ENCODE results near the gene GOSR2.

The GOSR2 gene

GRCh38 chr17:46989637-46990431 lies 66.9 kb downstream of the GOSR2 start:
- Histone ChIP-seq H3K36me3 (ENCODE audit: insufficient read depth, low read length) (no peaks in the 10 kb centered on the region), H3K4me1 (ENCODE audit: insufficient read depth, low read length, poor library complexity, severe bottlenecking) (no peaks in the 10 kb centered on the region), H3F3A (ENCODE audit: low read depth) (no peaks in the 10 kb centered on the region), H3K4me3 (ENCODE audit: low read length, poor library complexity, severe bottlenecking) (no peak overlapping the region), H3K9me3 (ENCODE audit: insufficient read depth, low read depth, low read length) (no peaks in the 10 kb centered on the region), H3K9me2 (replicated peaks; ENCODE audit: low read depth, low read length) (no peaks in the 10 kb centered on the region), H3K9ac (ENCODE audit: low read depth, low read length, poor library complexity, severe bottlenecking) (no peak overlapping the region), H3K79me2 (ENCODE audit: insufficient read depth, low read length) (no peaks in the 10 kb centered on the region), H4K20me1 (ENCODE audit: insufficient read depth, low read length, poor library complexity, severe bottlenecking) (no peaks in the 10 kb centered on the region), H3K27me3 (ENCODE audit: insufficient read depth, low read length, poor library complexity, severe bottlenecking) (no peaks in the 10 kb centered on the region), H2AFZ (ENCODE audit: low read length) (no peak overlapping the region), H3K4me2 (ENCODE audit: low read depth, low read length, poor library complexity, severe bottlenecking) (no peak overlapping the region)
- no peak for TF ChIP-seq EZH2phosphoT487 (IDR thresholded peaks at IDR 0.05; ENCODE audit: borderline replicate concordance)
- TF ChIP-seq, protein P1, sequence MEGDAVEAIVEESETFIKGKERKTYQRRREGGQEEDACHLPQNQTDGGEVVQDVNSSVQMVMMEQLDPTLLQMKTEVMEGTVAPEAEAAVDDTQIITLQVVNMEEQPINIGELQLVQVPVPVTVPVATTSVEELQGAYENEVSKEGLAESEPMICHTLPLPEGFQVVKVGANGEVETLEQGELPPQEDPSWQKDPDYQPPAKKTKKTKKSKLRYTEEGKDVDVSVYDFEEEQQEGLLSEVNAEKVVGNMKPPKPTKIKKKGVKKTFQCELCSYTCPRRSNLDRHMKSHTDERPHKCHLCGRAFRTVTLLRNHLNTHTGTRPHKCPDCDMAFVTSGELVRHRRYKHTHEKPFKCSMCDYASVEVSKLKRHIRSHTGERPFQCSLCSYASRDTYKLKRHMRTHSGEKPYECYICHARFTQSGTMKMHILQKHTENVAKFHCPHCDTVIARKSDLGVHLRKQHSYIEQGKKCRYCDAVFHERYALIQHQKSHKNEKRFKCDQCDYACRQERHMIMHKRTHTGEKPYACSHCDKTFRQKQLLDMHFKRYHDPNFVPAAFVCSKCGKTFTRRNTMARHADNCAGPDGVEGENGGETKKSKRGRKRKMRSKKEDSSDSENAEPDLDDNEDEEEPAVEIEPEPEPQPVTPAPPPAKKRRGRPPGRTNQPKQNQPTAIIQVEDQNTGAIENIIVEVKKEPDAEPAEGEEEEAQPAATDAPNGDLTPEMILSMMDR (conservative IDR thresholded peaks at IDR 0.05; ENCODE audit: low read length) = no peak

DNA sequence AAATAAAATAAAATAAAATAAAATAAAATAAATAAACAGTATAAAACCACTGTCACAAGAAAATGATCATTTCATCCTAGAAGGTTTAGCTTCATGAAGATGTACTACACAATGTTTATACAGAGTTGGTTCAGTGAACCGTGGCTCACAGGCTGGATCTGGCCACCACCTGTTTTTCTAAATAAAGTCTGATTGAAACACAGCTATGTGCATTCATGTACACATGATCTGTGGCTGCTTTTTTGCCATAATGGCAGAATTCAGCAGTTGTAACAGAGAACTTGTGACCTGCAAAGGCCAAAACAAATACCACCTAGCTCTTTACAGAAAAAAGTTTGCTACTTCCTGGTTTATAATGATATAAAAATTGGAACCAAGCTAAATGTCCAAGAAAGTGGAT lies 68.7 kb downstream of the GOSR2 start:
- Histone ChIP-seq H3F3A (ENCODE audit: low read depth) (no peaks in the 10 kb centered on the region), H3K9me2 (replicated peaks; ENCODE audit: low read depth, low read length) (no peaks in the 10 kb centered on the region), H3K4me3 (ENCODE audit: low read length, poor library complexity, severe bottlenecking) (no peak overlapping the region), H3K9me3 (ENCODE audit: insufficient read depth, low read depth, low read length) (no peaks in the 10 kb centered on the region), H3K4me1 (ENCODE audit: insufficient read depth, low read length, poor library complexity, severe bottlenecking) (peaks cover 5% of the 10 kb centered on the region), H4K20me1 (ENCODE audit: insufficient read depth, low read length, poor library complexity, severe bottlenecking) (no peaks in the 10 kb centered on the region), H3K4me2 (ENCODE audit: low read depth, low read length, poor library complexity, severe bottlenecking) (no peak overlapping the region), H2AFZ (ENCODE audit: low read length) (no peak overlapping the region), H3K79me2 (ENCODE audit: insufficient read depth, low read length) (no peaks in the 10 kb centered on the region), H3K27me3 (ENCODE audit: insufficient read depth, low read length, poor library complexity, severe bottlenecking) (no peaks in the 10 kb centered on the region), H3K36me3 (ENCODE audit: insufficient read depth, low read length) (no peaks in the 10 kb centered on the region), H3K9ac (ENCODE audit: low read depth, low read length, poor library complexity, severe bottlenecking) (no peak overlapping the region)
- TF ChIP-seq, protein P1 (conservative IDR thresholded peaks at IDR 0.05; ENCODE audit: low read length) = no peak
- no peak for TF ChIP-seq EZH2phosphoT487 (IDR thresholded peaks at IDR 0.05; ENCODE audit: borderline replicate concordance)
